ENCODE data around the gene LAMA3.

The LAMA3 gene

DNA sequence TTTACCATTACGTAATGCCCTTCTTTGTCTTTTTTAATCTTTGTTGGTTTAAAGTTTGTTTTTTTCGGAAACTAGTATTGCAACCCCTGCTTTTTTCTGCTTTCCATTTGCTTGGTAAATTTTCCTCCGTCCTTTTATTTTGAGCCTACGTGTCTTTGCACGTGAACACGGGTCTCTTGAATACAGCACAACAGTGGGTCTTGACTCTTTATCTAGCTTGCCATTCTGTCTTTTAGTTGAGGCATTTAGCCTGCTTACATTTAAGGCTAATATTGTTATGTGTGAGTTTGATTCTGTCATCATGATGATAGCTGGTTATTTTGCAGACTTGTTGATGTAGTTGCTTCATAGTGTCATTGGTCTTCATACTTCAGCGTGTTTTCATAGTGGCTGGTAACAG lies 287.9 kb downstream of the LAMA3 start:
- Histone ChIP-seq H3K27ac (ENCODE audit: low read length) (no peak overlapping the region), H3K27me3 (ENCODE audit: control insufficient read depth, insufficient read depth, low read length) (no peaks in the 10 kb centered on the region), H3K9me3 (ENCODE audit: control insufficient read depth, low read depth, low read length) (no peaks in the 10 kb centered on the region), H3K4me3 (ENCODE audit: low read length) (no peak overlapping the region), H3K9ac (ENCODE audit: low read length) (no peak overlapping the region), H3K4me1 (ENCODE audit: control insufficient read depth, low read depth, low read length) (peaks cover 3% of the 10 kb centered on the region), H3K36me3 (ENCODE audit: control insufficient read depth, low read depth, low read length) (no peaks in the 10 kb centered on the region)

DNA sequence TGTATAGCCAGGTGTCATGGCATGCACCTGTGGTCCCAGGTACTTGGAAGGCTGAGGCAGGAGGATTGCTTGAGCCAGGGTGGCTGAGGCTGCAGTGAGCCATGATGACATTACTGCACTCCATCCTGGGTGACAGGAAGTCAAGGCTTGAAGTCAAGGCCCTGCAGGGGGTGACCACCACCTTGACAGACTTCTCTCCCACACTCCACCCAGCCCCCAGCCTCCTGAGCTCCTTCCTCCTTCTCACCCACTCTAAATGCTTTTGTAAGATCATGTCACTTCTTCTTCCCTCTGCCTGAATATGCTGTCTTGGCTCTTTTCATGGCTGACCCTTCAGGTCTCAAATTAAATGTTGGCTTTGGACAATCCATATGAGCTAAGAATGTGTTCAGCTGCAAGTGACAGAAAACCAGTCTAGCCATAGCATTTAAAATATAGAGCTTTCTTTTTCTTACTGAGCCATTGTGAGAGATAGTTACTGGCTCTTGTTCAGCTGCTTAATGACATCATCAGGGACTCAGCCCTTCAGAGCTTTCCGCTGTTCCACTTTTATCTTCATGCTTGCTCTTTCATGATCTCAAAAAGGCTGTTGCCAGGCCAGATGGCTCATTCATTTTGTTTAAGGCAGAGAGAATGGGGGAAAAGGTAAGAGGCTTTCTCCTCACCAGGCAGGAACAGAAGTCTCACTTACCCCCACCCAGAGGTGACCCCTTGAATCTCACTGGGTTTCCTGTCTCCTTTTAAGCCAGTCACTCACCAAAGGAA lies 288.6 kb downstream of the LAMA3 start:
- no peak overlapping the region for H3K9ac ChIP-seq (ENCODE audit: low read length)
- peaks cover 10% of the 10 kb centered on the region for H3K4me1 ChIP-seq (ENCODE audit: control insufficient read depth, low read depth, low read length)
- no peaks in the 10 kb centered on the region for H3K9me3 ChIP-seq (ENCODE audit: control insufficient read depth, low read depth, low read length)
- H3K4me3 ChIP-seq (ENCODE audit: low read length) = no peak overlapping the region
- H3K36me3 ChIP-seq (ENCODE audit: control insufficient read depth, low read depth, low read length) = no peaks in the 10 kb centered on the region
- H3K27ac ChIP-seq (ENCODE audit: low read length) = no peak overlapping the region
- H3K27me3 ChIP-seq (ENCODE audit: control insufficient read depth, insufficient read depth, low read length) = no peaks in the 10 kb centered on the region

DNA sequence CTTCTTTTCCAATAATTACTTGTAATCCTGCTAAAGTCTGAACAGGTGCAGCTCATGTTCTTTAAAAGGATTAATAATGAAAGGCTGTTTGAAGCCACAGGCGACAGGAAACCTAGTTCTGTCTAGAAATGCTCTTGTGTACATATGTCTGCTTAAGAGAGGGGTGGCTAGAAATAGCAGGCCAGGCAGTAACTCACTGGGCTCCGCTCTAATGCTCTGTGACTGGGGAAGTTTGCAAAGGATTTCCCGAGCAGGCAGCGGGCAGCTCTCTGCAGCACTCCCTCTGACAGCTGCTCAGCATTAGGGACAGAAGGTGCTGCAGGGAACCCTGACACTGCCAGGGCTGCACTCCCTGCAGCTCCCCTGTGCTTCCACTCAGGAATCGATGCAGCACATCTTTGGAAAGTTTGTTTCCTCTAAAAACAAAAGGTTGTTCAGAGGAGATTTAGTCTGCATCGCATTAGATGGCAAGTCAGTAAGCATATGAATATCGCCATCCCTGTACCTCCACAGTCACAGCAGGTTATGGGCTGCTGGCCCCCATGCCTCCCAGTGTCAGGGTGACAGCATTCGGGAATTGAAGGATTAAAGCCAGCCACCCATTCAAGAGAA lies 292.2 kb downstream of the LAMA3 start:
- no peak overlapping the region for H3K27ac ChIP-seq (ENCODE audit: low read length)

DNA sequence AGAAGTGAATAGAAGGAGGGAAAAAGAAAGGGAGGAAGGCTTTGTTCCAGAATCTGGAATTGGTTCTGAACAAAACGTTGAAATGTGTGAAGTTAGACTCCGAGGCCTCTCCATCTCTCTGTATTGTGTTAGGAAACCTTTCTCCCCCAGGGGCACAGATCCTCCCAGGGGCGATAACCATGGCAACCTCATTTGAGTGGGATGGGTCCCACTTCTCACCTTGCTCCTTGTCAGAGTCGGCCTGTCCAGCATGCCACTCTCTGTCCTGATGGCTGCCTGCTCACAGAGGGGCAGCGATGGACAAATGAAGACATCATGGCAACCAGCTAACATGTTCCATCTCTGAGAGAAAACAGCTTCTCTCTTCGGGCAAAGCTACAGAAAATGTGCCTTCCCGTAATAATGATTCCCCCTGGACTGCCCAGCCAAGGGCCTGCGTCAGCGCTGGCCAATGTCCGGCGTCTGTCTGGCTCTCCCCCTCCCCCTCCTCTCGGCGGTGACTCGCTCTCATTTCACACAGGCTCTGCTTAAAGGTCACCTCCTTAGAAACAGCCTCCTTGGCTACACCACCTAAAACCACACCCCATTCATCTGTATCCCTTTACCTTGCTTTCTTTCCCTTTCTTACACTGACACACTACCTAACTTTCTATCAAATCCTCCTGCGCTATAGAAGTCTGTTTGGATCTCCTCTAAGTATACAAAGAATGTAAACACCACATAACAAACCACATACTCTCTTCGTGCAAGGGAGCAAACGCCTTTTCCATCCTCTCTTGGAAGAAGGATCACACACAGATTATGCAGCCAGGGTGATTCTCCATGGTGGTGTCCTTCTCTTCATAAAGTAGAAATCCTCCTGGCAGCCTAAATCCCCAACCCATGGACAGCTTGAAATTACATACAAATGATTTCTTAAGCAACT lies 293.2 kb downstream of the LAMA3 start:
- peaks cover 10% of the 10 kb centered on the region for H3K4me1 ChIP-seq (ENCODE audit: control insufficient read depth, low read depth, low read length)
- H3K9me3 ChIP-seq (ENCODE audit: control insufficient read depth, low read depth, low read length) = no peaks in the 10 kb centered on the region
- no peak overlapping the region for H3K9ac ChIP-seq (ENCODE audit: low read length)
- no peak overlapping the region for H3K27ac ChIP-seq (ENCODE audit: low read length)
- H3K36me3 ChIP-seq (ENCODE audit: control insufficient read depth, low read depth, low read length) = no peaks in the 10 kb centered on the region
- no peaks in the 10 kb centered on the region for H3K27me3 ChIP-seq (ENCODE audit: control insufficient read depth, insufficient read depth, low read length)
- H3K4me3 ChIP-seq (ENCODE audit: low read length) = no peak overlapping the region

More for the DNA sequence above, 292.2 kb downstream of the LAMA3 start:
- H3K36me3 ChIP-seq (ENCODE audit: control insufficient read depth, low read depth, low read length) = no peaks in the 10 kb centered on the region
- peaks cover 10% of the 10 kb centered on the region for H3K4me1 ChIP-seq (ENCODE audit: control insufficient read depth, low read depth, low read length)
- no peaks in the 10 kb centered on the region for H3K9me3 ChIP-seq (ENCODE audit: control insufficient read depth, low read depth, low read length)
- H3K27me3 ChIP-seq (ENCODE audit: control insufficient read depth, insufficient read depth, low read length) = no peaks in the 10 kb centered on the region
- H3K4me3 ChIP-seq (ENCODE audit: low read length) = no peak overlapping the region
- H3K9ac ChIP-seq (ENCODE audit: low read length) = no peak overlapping the region

DNA sequence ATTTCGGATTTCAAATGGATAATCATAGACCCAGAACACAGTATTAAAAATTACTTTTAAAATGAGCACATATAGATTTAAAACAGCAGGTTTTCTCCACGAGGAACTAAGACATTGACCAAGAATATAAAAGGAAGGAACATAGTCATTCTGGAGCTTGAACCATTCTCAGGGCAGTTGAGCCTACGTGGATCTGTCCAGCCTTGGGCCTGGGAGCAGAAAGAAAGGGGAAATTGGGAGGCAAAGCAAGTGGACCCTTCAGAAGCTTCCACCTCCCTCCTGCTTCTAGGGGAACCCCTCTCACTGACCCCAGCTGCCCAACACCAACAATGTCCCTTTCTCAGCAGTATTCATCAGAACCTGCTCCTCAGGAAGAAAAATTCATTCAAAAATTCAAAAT lies 293.9 kb downstream of the LAMA3 start:
- H3K36me3 ChIP-seq (ENCODE audit: control insufficient read depth, low read depth, low read length) = no peaks in the 10 kb centered on the region
- H3K4me1 ChIP-seq (ENCODE audit: control insufficient read depth, low read depth, low read length) = peaks cover 10% of the 10 kb centered on the region
- no peaks in the 10 kb centered on the region for H3K9me3 ChIP-seq (ENCODE audit: control insufficient read depth, low read depth, low read length)
- H3K27ac ChIP-seq (ENCODE audit: low read length) = no peak overlapping the region
- H3K4me3 ChIP-seq (ENCODE audit: low read length) = no peak overlapping the region
- no peaks in the 10 kb centered on the region for H3K27me3 ChIP-seq (ENCODE audit: control insufficient read depth, insufficient read depth, low read length)
- no peak overlapping the region for H3K9ac ChIP-seq (ENCODE audit: low read length)

DNA sequence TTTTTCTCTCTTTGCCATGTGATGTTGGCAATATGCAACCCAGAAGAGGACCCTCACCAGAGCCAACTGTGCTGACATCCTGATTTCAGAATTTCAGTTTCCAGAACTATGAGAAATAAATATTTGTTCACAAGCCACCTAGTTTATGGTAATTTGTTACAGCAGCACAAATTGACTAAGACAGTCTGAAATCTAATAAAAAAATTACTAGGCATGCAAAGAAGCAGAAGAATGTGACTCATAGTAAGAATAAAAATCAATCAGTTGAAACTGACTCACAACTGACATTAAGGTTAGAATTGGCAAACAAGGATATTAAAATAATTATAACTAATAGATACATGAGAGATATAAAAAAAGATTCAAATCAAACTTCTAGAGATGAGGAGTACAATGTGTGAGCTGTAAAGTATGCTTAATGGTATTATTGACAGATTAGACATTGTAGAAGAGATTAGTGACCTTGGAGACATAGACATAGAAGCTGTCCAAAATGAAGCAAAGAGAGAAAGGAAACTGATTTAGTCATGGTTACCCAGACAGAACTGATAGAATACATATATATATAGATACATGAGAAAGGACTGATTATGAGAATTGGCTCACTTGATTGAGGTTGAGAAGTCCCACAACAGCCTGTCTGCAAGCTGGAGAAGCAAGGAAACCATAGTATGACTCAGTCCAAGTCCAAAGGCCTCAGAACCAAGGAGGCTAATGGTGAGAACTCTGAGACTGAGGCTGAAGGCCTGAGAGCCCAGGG lies 297.5 kb downstream of the LAMA3 start:
- no peaks in the 10 kb centered on the region for H3K36me3 ChIP-seq (ENCODE audit: control insufficient read depth, low read depth, low read length)
- no peak overlapping the region for H3K27ac ChIP-seq (ENCODE audit: low read length)
- no peaks in the 10 kb centered on the region for H3K9me3 ChIP-seq (ENCODE audit: control insufficient read depth, low read depth, low read length)
- no peak overlapping the region for H3K4me3 ChIP-seq (ENCODE audit: low read length)
- H3K27me3 ChIP-seq (ENCODE audit: control insufficient read depth, insufficient read depth, low read length) = no peaks in the 10 kb centered on the region
- H3K4me1 ChIP-seq (ENCODE audit: control insufficient read depth, low read depth, low read length) = peaks cover 10% of the 10 kb centered on the region
- no peak overlapping the region for H3K9ac ChIP-seq (ENCODE audit: low read length)

DNA sequence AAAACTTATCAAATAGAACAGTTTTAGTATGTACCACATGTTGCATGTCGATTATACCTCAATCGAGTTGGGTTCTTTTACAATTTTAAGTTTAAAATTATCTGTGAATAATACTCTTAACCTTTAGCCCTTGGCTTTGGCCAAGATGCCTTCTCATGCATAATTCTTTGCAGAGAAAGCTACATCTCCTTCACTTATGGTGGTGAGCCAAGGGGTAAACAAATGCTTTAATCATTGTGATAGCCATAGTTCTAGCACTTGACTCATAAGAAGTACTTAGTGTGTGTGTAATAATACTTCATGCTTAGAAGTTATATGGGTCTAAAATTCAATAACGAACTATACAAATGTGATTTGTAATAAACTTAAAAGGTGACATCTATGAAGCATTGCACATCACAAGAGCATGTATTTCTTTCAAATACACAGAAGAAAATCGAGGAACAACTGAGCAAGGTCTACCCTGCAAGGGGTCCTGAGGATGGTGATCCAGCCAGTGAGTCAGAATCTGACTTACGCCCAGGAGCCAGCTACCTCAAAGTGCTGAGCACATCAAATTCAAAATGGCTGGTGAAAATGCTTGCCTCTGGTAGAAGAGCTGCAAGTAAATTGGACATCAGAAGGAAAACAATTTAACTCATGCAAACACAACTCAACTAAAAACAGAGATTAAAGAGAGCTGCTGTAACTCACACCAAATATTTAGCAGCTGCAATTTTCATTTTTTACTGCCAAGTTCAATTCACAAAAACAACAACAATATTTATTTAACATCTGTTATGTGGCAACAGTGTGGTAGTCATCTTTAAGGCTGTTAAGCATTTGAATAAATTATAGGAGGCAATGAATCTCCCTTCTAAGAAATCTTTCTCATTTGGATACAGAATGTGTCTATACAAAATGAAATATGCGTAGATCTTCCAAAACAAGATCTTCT lies 301.5 kb downstream of the LAMA3 start:
- Histone ChIP-seq H3K9ac (ENCODE audit: low read length) (no peak overlapping the region), H3K36me3 (ENCODE audit: control insufficient read depth, low read depth, low read length) (no peaks in the 10 kb centered on the region), H3K27me3 (ENCODE audit: control insufficient read depth, insufficient read depth, low read length) (no peaks in the 10 kb centered on the region), H3K4me3 (ENCODE audit: low read length) (no peak overlapping the region), H3K4me1 (ENCODE audit: control insufficient read depth, low read depth, low read length) (no peaks in the 10 kb centered on the region), H3K9me3 (ENCODE audit: control insufficient read depth, low read depth, low read length) (no peaks in the 10 kb centered on the region), H3K27ac (ENCODE audit: low read length) (no peak overlapping the region)

DNA sequence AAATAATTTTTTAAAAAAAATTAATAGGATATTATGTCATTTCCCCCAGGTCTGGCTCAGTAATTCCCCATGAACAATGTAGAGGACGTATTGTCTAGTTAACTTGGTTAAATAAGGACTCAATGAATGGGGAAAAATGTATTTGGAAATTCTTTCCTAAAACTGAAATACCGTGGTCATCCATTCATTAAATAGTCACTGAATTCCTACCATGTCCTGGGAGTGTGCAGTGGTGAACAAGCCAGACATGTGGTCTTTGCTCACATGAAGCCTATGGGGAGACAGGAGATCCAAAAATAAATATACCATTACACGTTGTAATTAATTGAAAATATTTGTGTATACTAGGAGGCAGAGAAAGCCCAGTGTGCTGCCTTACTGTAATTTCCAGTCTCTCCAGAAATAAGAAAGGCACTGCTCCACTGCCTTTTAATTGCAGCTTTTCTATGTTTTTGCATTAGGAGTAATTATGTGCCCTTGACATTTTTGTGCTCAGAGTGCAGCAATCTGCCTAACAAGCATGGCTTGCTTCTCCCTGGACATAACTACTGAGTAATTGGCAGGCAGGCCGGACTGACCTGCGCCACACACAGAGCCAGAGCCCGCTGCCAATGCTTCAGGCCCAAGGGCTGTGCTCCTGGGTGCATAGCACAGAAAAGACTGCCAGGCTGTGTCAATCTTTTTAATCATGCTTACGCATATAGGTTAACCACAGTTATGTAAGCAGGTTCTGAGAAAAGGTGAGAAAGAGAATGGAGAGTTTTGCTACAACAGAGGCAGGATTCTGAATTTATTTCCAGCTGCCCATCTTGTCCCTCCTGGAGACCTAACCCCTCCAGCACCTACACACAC lies 303.1 kb downstream of the LAMA3 start:
- H3K36me3 ChIP-seq (ENCODE audit: control insufficient read depth, low read depth, low read length) = no peaks in the 10 kb centered on the region
- H3K9ac ChIP-seq (ENCODE audit: low read length) = no peak overlapping the region
- H3K27ac ChIP-seq (ENCODE audit: low read length) = no peak overlapping the region
- H3K27me3 ChIP-seq (ENCODE audit: control insufficient read depth, insufficient read depth, low read length) = no peaks in the 10 kb centered on the region
- H3K9me3 ChIP-seq (ENCODE audit: control insufficient read depth, low read depth, low read length) = no peaks in the 10 kb centered on the region
- no peaks in the 10 kb centered on the region for H3K4me1 ChIP-seq (ENCODE audit: control insufficient read depth, low read depth, low read length)
- H3K4me3 ChIP-seq (ENCODE audit: low read length) = no peak overlapping the region

DNA sequence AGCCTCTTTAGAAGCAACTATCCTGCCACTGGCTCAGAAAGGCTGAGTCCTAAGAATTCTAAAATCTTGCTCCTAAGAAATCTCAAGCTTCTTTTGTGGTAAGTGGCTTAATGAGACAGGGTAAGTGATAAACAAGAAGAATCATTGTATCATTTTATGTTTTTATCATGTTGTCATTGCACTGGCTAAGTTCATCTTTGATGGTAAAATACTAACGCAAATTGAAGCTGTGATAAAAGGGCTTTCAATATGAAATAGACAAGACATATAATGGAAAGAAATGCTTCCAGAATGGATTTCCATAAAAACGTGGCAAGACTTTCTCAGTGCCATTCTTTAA lies 303.7 kb downstream of the LAMA3 start:
- no peak overlapping the region for H3K9ac ChIP-seq (ENCODE audit: low read length)
- no peaks in the 10 kb centered on the region for H3K36me3 ChIP-seq (ENCODE audit: control insufficient read depth, low read depth, low read length)
- no peak overlapping the region for H3K4me3 ChIP-seq (ENCODE audit: low read length)
- no peaks in the 10 kb centered on the region for H3K4me1 ChIP-seq (ENCODE audit: control insufficient read depth, low read depth, low read length)
- H3K27ac ChIP-seq (ENCODE audit: low read length) = no peak overlapping the region
- no peaks in the 10 kb centered on the region for H3K27me3 ChIP-seq (ENCODE audit: control insufficient read depth, insufficient read depth, low read length)
- H3K9me3 ChIP-seq (ENCODE audit: control insufficient read depth, low read depth, low read length) = no peaks in the 10 kb centered on the region

DNA sequence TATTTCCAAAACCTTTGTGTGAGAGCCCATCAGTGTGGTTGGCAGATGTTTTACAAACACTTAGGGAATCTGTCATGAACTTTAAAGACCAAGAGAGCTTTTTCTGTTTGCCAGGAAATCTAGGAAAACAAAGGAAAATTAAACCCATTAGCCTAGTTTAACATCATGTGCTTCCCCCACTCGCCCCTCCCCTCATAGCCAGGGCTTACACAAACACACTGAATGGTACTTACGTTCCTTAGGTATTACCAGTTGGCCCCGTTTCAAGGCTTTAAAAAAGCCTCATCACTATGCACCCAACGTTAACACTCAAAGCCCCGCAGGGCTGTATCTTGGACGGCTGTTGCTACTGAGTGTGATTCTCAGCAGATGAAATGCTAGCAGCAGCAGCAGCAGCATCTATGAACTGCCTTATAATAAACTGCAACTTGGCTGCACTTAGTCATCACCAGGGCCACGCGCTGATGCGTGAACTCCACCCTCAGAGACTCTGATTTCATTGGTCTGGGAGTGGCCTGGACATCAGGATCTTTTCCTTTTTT lies 305.2 kb downstream of the LAMA3 start:
- no peaks in the 10 kb centered on the region for H3K4me1 ChIP-seq (ENCODE audit: control insufficient read depth, low read depth, low read length)
- no peak overlapping the region for H3K27ac ChIP-seq (ENCODE audit: low read length)
- H3K27me3 ChIP-seq (ENCODE audit: control insufficient read depth, insufficient read depth, low read length) = no peaks in the 10 kb centered on the region
- no peaks in the 10 kb centered on the region for H3K36me3 ChIP-seq (ENCODE audit: control insufficient read depth, low read depth, low read length)
- H3K9me3 ChIP-seq (ENCODE audit: control insufficient read depth, low read depth, low read length) = no peaks in the 10 kb centered on the region
- no peak overlapping the region for H3K9ac ChIP-seq (ENCODE audit: low read length)
- no peak overlapping the region for H3K4me3 ChIP-seq (ENCODE audit: low read length)
